ENCODE measurements around the gene ALK. TPM values are rescaled to one million over a fixed set of nuclear protein-coding genes. Genes with fewer than 3 reads are reported as not detected.

The ALK gene
- total RNA-seq, 1 experiment from 2014 or later = not detected

GRCh38 chr2:29834036-29834540 is 87.3 kb downstream of the ALK start:
- no peak overlapping the region for H3K27ac Mint-ChIP-seq
- Histone ChIP-seq H3K23ac (ENCODE audit: insufficient read length, low read depth, low read length) (no peak overlapping the region), H2BK120ac (ENCODE audit: low read depth, low read length, poor library complexity, severe bottlenecking) (no peak overlapping the region), H3T11ph (ENCODE audit: low read length) (no peak overlapping the region), H3K27ac (ENCODE audit: insufficient read length, low read depth, low read length) (no peak overlapping the region), H4K5ac (ENCODE audit: insufficient read length, low read depth, low read length) (no peak overlapping the region), H3K18ac (ENCODE audit: insufficient read length, low read depth, low read length) (no peak overlapping the region), H3K9me3 (ENCODE audit: control insufficient read depth, low read depth, low read length) (no peaks in the 10 kb centered on the region), H3K9ac (ENCODE audit: extremely low read depth, insufficient read length, low read length) (no peak overlapping the region), H2AFZ (ENCODE audit: low read length) (no peak overlapping the region), H3K27me3 (ENCODE audit: insufficient read depth, low read length) (no peaks in the 10 kb centered on the region), H2BK15ac (ENCODE audit: low read depth, low read length) (no peak overlapping the region), H2BK12ac (ENCODE audit: insufficient read length, low read depth, low read length) (no peak overlapping the region), H3K23me2 (ENCODE audit: insufficient read length, low read depth, low read length, poor library complexity, severe bottlenecking) (no peaks in the 10 kb centered on the region), H2AK5ac (ENCODE audit: insufficient read length, low read length) (no peak overlapping the region), H3K79me2 (ENCODE audit: insufficient read depth, low read length) (no peaks in the 10 kb centered on the region), H3K56ac (ENCODE audit: insufficient read length, low read depth, low read length) (no peak overlapping the region), H3K4ac (ENCODE audit: low read depth, low read length) (no peak overlapping the region), H2BK20ac (ENCODE audit: low read depth, low read length, poor library complexity, severe bottlenecking) (no peak overlapping the region), H4K20me1 (ENCODE audit: control insufficient read depth, insufficient read depth, insufficient read length) (no peaks in the 10 kb centered on the region), H4K91ac (ENCODE audit: insufficient read length, low read depth, low read length) (no peak overlapping the region), H3K4me1 (ENCODE audit: insufficient read depth, low read length) (no peaks in the 10 kb centered on the region), H4K8ac (replicated peaks; ENCODE audit: insufficient read length, low read depth, low read length) (no peak overlapping the region), H3K14ac (ENCODE audit: insufficient read depth, low read length) (no peak overlapping the region), H2BK5ac (ENCODE audit: insufficient read length, low read length) (no peak overlapping the region), H3K79me1 (ENCODE audit: insufficient read depth, low read depth, low read length, poor library complexity, severe bottlenecking) (no peaks in the 10 kb centered on the region), H3K4me2 (ENCODE audit: insufficient read depth, insufficient read length, low read length) (no peak overlapping the region)
- peaks cover 25% of the 10 kb centered on the region for H3K27me3 Mint-ChIP-seq (ENCODE audit: low read depth)
- DNase-seq = no peak
- no peaks in the 10 kb centered on the region; a peak in 1 of 7 replicates for H3K36me3 Mint-ChIP-seq (ENCODE audit: insufficient read depth in 1 of 3, low read depth in 3 of 3)
- WGBS (ENCODE audit: extremely low coverage, insufficient read length, low lambda C conversion rate) = no CpG with 5 or more reads among the region's 1 CpG
- TF ChIP-seq CTCF (conservative IDR thresholded peaks at IDR 0.05) = no peak
- H3K4me3 Mint-ChIP-seq = no peak overlapping the region
- H3K9me3 Mint-ChIP-seq = peaks cover 3 to 18% of the 10 kb centered on the region in 2 experiments
- no peaks in the 10 kb centered on the region for H3K4me1 Mint-ChIP-seq
